IPS DF 4.7 (cell line): Measurements from ENCODE around the gene C6orf132.

Source experiments
- DNase-seq: peaks from one replicate; pipeline ENCODE4 v3.0.0-alpha.2; 2013; ENCODE audit warnings: low spot score; ENCODE audit errors: extremely low read depth

C6orf132 gene

GRCh38 chr6:42106112-42107023 lies 36.1 kb downstream of the C6orf132 start:
- no peak for DNase-seq

- no peak for DNase-seq
These were observed 36.7 kb downstream of the C6orf132 start for GRCh38 chr6:42105709-42106108.

- no peak for DNase-seq
These were observed 37.2 kb downstream of the C6orf132 start for GRCh38 chr6:42105156-42105648.

- DNase-seq, result no peak
These were observed 37.7 kb downstream of the C6orf132 start for GRCh38 chr6:42104804-42105125.

- DNase-seq, result peak; percentile 53
These were observed 38.2 kb downstream of the C6orf132 start for GRCh38 chr6:42104095-42104803.

- DNase-seq, result no peak
These were observed 38.7 kb downstream of the C6orf132 start for GRCh38 chr6:42103753-42104094.

- no peak for DNase-seq
These were observed 39.2 kb downstream of the C6orf132 start for GRCh38 chr6:42103216-42103615.

GRCh38 chr6:42101186-42101657 lies 41.2 kb downstream of the C6orf132 start:
- DNase-seq, result no peak

- DNase-seq, result no peak
These were observed 42.2 kb downstream of the C6orf132 start for GRCh38 chr6:42100029-42100901.

GRCh38 chr6:42099340-42100028 lies 42.9 kb downstream of the C6orf132 start:
- DNase-seq, result no peak

GRCh38 chr6:42095776-42096541 lies 46.5 kb downstream of the C6orf132 start:
- no peak for DNase-seq

- DNase-seq, result no peak
These were observed 47.3 kb downstream of the C6orf132 start for GRCh38 chr6:42095094-42095493.

- DNase-seq, result no peak
These were observed 48.7 kb downstream of the C6orf132 start for GRCh38 chr6:42093582-42094329.

- no peak for DNase-seq
These were observed 50.7 kb downstream of the C6orf132 start for GRCh38 chr6:42091718-42092023.

- DNase-seq, result no peak
These were observed 51.4 kb downstream of the C6orf132 start for GRCh38 chr6:42090819-42091717.

GRCh38 chr6:42088101-42088591 lies 54.3 kb downstream of the C6orf132 start:
- no peak for DNase-seq

- DNase-seq, result no peak
These were observed 56.1 kb downstream of the C6orf132 start for GRCh38 chr6:42086046-42087035.
